Ishikawa (cell line): ENCODE data around the gene CAMK1D.

Experiments used
- CEBPB ChIP-seq: IDR thresholded peaks from 2 replicates; pipeline ENCODE4 v1.6.1; 2012
- CREB1 ChIP-seq: IDR thresholded peaks from 2 replicates; pipeline ENCODE4 v1.6.1; 2012; ENCODE audit warnings: low read depth
- EGR1 ChIP-seq: IDR thresholded peaks from 2 replicates; pipeline ENCODE4 v1.6.1; 2012
- EP300 ChIP-seq: IDR thresholded peaks from 2 replicates; pipeline ENCODE4 v1.6.1; 2012; ENCODE audit warnings: borderline replicate concordance
- FOXM1 ChIP-seq: IDR thresholded peaks from 2 replicates; pipeline ENCODE4 v1.6.1; 2012; ENCODE audit warnings: low read depth, borderline replicate concordance
- NFIC ChIP-seq: IDR thresholded peaks from 2 replicates; pipeline ENCODE4 v1.6.1; 2012
- RAD21 ChIP-seq: IDR thresholded peaks from 2 replicates; pipeline ENCODE4 v1.6.1; 2012; ENCODE audit warnings: low read depth
- TAF1 ChIP-seq: IDR thresholded peaks from 2 replicates; pipeline ENCODE4 v1.6.1; 2012; ENCODE audit warnings: low read depth, mild to moderate bottlenecking
- TCF12 ChIP-seq: IDR thresholded peaks from 2 replicates; pipeline ENCODE4 v1.6.1; 2012; ENCODE audit warnings: low read depth
- TEAD4 ChIP-seq: IDR thresholded peaks from 2 replicates; pipeline ENCODE4 v1.6.1; 2012
- YY1 ChIP-seq: IDR thresholded peaks from 2 replicates; pipeline ENCODE4 v1.6.1; 2012; ENCODE audit warnings: low read depth
- ZBTB7A ChIP-seq: IDR thresholded peaks from 2 replicates; pipeline ENCODE4 v1.6.1; 2012; ENCODE audit warnings: low read depth
- TF ChIP-seq, protein P1 (sequence below): IDR thresholded peaks from 2 replicates; pipeline ENCODE4 v1.6.1; 2012
- TF ChIP-seq, protein P2 (sequence below): IDR thresholded peaks from 2 replicates; pipeline ENCODE4 v1.6.1; 2012
- TF ChIP-seq, protein P3 (sequence below): IDR thresholded peaks from 2 replicates; pipeline ENCODE4 v1.6.1; 2012; ENCODE audit warnings: low read depth, mild to moderate bottlenecking

CAMK1D gene

DNA sequence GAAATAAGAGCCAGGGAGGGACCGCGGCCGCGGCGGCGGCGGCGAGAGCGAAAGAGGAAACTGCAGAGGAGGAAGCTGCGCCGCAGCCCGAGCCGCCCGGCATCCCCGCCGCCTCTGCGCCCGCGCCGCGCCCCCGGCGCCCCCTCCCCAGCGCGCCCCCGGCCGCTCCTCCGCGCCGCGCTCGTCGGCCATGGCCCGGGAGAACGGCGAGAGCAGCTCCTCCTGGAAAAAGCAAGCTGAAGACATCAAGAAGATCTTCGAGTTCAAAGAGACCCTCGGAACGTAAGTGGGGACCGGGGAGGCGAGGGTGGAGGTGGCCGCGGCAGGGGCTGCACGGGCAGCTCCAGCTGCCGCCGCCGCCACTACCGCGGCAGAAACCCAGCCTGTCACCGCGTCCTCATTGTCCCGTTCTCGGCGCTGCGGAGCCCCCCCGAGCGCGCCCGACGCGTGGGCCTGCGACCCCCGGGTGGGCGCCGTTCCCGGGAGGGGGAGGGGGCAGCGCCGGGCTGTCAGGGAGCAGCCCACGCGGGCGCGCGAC, 351 bp downstream of the CAMK1D start:
- TF ChIP-seq ZBTB7A (peak; percentile 37; the same call in 1 of the 2 replicates), NFIC (no peak)

DNA sequence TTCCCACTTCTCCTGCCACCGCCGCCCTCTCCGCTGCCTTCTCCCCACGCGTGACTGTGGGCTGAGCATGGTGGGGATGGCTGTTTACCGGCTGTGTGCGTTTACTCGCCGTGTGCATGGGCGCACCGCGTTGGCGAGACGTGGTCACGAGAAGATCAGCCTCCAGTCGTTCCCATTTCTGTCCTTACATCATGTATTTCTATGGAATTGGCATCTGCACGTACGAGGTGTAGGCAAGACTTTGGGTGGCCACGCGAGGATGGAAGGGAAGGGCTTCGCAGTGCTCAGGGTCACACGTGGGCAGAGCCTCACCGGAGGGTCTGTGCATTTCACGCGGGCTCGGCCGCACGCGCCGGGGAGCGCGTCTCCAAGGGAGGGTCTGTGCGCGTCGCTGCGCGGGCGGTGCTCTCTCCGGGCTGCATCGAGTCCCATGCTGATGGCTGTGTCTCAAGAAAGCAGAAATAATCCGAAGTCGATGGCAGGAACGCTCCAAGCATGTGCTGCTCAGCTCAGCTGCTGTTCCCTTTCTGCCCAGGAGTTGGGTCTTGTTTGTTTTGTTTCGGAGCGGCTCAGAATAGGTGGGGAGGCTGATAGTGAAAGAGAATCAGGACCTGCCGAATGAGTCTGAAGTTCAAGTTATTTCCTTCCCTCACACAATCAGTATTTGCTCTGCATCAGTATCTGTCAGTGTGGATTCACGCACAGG, 973 bp downstream of the CAMK1D start:
- TF ChIP-seq EGR1 = no peak
- TF ChIP-seq, protein P1, sequence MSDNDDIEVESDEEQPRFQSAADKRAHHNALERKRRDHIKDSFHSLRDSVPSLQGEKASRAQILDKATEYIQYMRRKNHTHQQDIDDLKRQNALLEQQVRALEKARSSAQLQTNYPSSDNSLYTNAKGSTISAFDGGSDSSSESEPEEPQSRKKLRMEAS = peak; percentile 65

DNA sequence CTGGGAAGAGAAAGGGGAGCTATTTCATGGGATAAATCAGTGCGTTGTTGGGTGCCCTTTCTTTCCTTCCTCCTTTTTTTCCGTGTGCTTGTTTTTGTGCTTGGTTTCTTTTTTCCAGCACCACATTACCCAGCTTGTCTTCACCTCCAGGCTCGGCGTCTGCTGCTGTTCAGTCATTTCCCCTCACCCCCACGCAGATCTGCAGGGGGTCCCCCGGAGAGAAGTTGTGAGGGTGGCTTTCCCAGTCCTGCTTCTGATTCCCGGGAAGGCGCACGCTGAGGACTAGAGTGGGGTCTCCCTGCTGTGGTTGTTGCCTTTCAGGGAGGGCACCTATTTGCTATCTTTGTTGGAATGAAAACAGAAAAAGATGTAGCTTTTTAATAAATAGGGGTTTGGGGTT, 1.6 kb downstream of the CAMK1D start:
- TF ChIP-seq EP300 = no peak
- no peak for TF ChIP-seq TEAD4
- TF ChIP-seq, protein P1 = no peak
- TF ChIP-seq TCF12 = no peak
- TF ChIP-seq TAF1 = no peak
- no peak for TF ChIP-seq YY1
- TF ChIP-seq, protein P2, sequence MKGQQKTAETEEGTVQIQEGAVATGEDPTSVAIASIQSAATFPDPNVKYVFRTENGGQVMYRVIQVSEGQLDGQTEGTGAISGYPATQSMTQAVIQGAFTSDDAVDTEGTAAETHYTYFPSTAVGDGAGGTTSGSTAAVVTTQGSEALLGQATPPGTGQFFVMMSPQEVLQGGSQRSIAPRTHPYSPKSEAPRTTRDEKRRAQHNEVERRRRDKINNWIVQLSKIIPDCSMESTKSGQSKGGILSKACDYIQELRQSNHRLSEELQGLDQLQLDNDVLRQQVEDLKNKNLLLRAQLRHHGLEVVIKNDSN = no peak
- TF ChIP-seq CREB1 = no peak
- TF ChIP-seq NFIC = no peak
- TF ChIP-seq CEBPB = no peak
- TF ChIP-seq ZBTB7A = no peak
- TF ChIP-seq EGR1 = no peak
- TF ChIP-seq FOXM1 = no peak
- TF ChIP-seq RAD21 = no peak
- TF ChIP-seq, protein P3, sequence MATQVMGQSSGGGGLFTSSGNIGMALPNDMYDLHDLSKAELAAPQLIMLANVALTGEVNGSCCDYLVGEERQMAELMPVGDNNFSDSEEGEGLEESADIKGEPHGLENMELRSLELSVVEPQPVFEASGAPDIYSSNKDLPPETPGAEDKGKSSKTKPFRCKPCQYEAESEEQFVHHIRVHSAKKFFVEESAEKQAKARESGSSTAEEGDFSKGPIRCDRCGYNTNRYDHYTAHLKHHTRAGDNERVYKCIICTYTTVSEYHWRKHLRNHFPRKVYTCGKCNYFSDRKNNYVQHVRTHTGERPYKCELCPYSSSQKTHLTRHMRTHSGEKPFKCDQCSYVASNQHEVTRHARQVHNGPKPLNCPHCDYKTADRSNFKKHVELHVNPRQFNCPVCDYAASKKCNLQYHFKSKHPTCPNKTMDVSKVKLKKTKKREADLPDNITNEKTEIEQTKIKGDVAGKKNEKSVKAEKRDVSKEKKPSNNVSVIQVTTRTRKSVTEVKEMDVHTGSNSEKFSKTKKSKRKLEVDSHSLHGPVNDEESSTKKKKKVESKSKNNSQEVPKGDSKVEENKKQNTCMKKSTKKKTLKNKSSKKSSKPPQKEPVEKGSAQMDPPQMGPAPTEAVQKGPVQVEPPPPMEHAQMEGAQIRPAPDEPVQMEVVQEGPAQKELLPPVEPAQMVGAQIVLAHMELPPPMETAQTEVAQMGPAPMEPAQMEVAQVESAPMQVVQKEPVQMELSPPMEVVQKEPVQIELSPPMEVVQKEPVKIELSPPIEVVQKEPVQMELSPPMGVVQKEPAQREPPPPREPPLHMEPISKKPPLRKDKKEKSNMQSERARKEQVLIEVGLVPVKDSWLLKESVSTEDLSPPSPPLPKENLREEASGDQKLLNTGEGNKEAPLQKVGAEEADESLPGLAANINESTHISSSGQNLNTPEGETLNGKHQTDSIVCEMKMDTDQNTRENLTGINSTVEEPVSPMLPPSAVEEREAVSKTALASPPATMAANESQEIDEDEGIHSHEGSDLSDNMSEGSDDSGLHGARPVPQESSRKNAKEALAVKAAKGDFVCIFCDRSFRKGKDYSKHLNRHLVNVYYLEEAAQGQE = no peak

DNA sequence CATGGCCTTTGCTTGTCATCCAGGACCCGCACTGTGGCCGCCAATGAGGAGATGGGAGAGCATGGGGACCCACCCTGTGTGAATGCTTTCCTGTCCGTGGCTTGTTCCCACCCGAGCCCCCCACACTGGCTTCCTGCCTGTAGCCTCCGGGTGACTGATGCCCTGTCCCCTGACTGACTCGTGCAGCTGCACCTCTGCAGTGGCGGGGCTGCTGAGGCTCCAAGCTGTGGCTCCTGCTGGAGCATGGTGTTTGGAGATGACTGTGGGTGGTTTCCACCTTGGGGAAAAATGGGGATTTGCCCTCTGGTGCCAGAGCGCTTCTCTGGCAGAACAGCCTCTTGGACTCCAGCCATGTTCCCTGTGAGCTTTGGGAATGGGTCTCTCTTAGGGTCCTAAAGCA, 2.1 kb downstream of the CAMK1D start:
- TF ChIP-seq, protein P2 = no peak
- no peak for TF ChIP-seq CEBPB
- no peak for TF ChIP-seq EP300
- TF ChIP-seq TCF12 = no peak
- no peak for TF ChIP-seq FOXM1
- TF ChIP-seq TEAD4 = no peak
- no peak for TF ChIP-seq ZBTB7A
- TF ChIP-seq, protein P3 = no peak
- TF ChIP-seq, protein P1 = no peak
- TF ChIP-seq YY1 = no peak
- TF ChIP-seq NFIC = no peak
- TF ChIP-seq TAF1 = no peak

DNA sequence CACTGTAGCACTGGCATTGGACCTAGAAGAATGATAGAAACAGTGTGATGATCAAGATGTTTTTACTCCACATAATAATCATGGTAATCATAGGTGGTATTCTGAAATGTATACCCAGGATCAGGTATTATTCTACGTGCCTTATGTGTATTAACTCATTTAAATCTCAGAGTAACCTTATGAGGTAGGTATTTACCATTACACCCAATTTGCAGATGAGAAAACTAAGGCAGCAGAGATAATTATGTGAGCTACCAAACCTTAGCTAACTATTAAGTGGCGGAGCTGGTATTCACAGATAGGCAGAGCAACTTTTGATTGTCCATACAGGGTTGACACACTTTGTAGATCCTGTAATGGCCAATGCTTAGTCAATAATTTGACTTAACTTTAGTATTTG, 2.5 kb downstream of the CAMK1D start:
- TF ChIP-seq RAD21 (no peak), CEBPB (no peak), YY1 (no peak), TCF12 (no peak), TAF1 (no peak), EGR1 (no peak), FOXM1 (no peak), NFIC (no peak), ZBTB7A (no peak), EP300 (no peak), TEAD4 (no peak), CREB1 (no peak)
- TF ChIP-seq, protein P1 = no peak
- TF ChIP-seq, protein P3 = no peak
- TF ChIP-seq, protein P2 = no peak
